Body of pancreas (tissue), 4 donors: Measurements from ENCODE around the gene SCYGR4. TPM values are rescaled to one million over a fixed set of nuclear protein-coding genes. Genes with fewer than 3 reads are reported as not detected.
A peak's percentile ranks its signal among the peaks of the same experiment; 100 is the strongest.

ENCODE experiments used
- ATAC-seq: fragments of 150-250 bp; one replicate; pipeline ENCODE4 v1.9.1; 2016
- DNase-seq, 4 donors: peaks; one replicate each; pipeline ENCODE4 v3.0.0-alpha.2; 2019
- H3K27ac ChIP-seq, 4 donors: fragments of 200-600 bp; sonication (generic); 1 replicate in 3 of 4; 2 replicates in 1 of 4; pipeline versions ENCODE4 v1.5.1 to v1.6.1; 2016 to 2019; ENCODE audit warnings: mild to moderate bottlenecking in 1 of 4, mixed read lengths in 1 of 4, moderate library complexity in 1 of 4
- H3K27me3 ChIP-seq, 2 donors: fragments of 200-600 bp; sonication (generic); one replicate each; pipeline ENCODE4 v1.6.0; 2016; ENCODE audit warnings: mild to moderate bottlenecking in 1 of 2
- H3K36me3 ChIP-seq, 2 donors: fragments of 200-600 bp; sonication (generic); replicated peaks in 1 of 2; 2 replicates each; pipeline ENCODE4 v1.5.1; 2016; ENCODE audit warnings: low read depth in 2 of 2; ENCODE audit not compliant: insufficient read depth in 1 of 2
- H3K4me1 ChIP-seq: fragments of 200-600 bp; sonication (generic); one replicate; pipeline ENCODE4 v1.6.0; 2016
- H3K4me3 ChIP-seq, 2 donors: fragments of 200-600 bp; sonication (generic); 1 replicate in 1 of 2; 2 replicates in 1 of 2; pipeline ENCODE4 v1.5.1; 2016 to 2019
- H3K9me3 ChIP-seq, 3 donors: fragments of 200-600 bp; sonication (generic); 1 replicate in 2 of 3; 2 replicates in 1 of 3; pipeline ENCODE4 v1.5.1; 2016
- POLR2A ChIP-seq, 3 donors: fragments of 450-650 bp; IDR thresholded peaks; one replicate each; pipeline ENCODE4 v1.6.1; 2016; ENCODE audit warnings: antibody characterized with exemption in 3 of 3, mild to moderate bottlenecking in 2 of 3
- WGBS, 2 donors: methylation state at CpG; one replicate each; pipeline ENCODE4 v1.1.5; 2017; 5-methylcytosine and 5-hydroxymethylcytosine counted together
- intact Hi-C: fragments of 100-400 bp; cut with DNase I; formaldehyde crosslinking; loops from one replicate; pipeline ENCODE4 v1.15.1; 2023
- total RNA-seq, 2 donors: library from RNA; depleted of rRNA; stranded (reverse); fragments of >200 nt; gene quantifications; one replicate each; pipeline ENCODE4 v1.1.0, GENCODE V29; 2016
- TF ChIP-seq, protein P1 (sequence below), 7 experiments: fragments of 450-650 bp in 4 of 7; fragments of 200-600 bp in 3 of 7; sonication (generic) in 3 of 7; IDR thresholded peaks; one replicate each; pipeline ENCODE4 v1.5.1; 2016 to 2019; ENCODE audit warnings: antibody characterized with exemption in 7 of 7

The SCYGR4 gene
- total RNA-seq, 2 donors from 2014 or later, result not detected

DNA sequence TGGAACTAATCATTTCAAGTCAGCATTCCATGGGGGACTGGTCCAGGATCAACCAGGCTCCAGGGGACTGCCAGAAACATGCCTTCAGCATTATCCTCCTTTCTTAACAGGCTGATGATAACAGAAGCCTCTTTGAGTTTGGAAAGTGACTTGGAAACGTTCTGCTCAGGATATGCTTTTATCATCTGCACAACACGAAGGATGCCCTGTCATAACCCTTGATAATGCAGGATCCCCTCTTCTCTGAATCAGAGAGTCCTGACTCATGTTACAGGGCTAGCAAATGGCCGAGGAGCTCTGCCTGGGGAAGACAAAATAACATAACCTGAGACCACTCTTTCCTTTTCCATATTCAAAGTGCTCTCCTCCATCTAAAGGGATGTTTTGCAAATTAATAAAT is 9.4 kb upstream of the SCYGR4 start:
- TF ChIP-seq, protein P1, sequence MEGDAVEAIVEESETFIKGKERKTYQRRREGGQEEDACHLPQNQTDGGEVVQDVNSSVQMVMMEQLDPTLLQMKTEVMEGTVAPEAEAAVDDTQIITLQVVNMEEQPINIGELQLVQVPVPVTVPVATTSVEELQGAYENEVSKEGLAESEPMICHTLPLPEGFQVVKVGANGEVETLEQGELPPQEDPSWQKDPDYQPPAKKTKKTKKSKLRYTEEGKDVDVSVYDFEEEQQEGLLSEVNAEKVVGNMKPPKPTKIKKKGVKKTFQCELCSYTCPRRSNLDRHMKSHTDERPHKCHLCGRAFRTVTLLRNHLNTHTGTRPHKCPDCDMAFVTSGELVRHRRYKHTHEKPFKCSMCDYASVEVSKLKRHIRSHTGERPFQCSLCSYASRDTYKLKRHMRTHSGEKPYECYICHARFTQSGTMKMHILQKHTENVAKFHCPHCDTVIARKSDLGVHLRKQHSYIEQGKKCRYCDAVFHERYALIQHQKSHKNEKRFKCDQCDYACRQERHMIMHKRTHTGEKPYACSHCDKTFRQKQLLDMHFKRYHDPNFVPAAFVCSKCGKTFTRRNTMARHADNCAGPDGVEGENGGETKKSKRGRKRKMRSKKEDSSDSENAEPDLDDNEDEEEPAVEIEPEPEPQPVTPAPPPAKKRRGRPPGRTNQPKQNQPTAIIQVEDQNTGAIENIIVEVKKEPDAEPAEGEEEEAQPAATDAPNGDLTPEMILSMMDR (IDR thresholded peaks at IDR 0.05), result no peak
- TF ChIP-seq POLR2A (IDR thresholded peaks at IDR 0.05), result no peak
- H3K27me3 ChIP-seq, result no peaks in the 10 kb centered on the region
- no peak overlapping the region for H3K4me3 ChIP-seq
- ATAC-seq, result no peak
- no peaks in the 10 kb centered on the region for H3K9me3 ChIP-seq
- no peak for DNase-seq
- no peaks in the 10 kb centered on the region for H3K36me3 ChIP-seq
- intact Hi-C loops, result no loop called here
- H3K4me1 ChIP-seq, result no peaks in the 10 kb centered on the region
- WGBS, 2 donors, result 49 to 62% methylated on average over 3 of the region's 3 CpGs
- no peak overlapping the region for H3K27ac ChIP-seq

DNA sequence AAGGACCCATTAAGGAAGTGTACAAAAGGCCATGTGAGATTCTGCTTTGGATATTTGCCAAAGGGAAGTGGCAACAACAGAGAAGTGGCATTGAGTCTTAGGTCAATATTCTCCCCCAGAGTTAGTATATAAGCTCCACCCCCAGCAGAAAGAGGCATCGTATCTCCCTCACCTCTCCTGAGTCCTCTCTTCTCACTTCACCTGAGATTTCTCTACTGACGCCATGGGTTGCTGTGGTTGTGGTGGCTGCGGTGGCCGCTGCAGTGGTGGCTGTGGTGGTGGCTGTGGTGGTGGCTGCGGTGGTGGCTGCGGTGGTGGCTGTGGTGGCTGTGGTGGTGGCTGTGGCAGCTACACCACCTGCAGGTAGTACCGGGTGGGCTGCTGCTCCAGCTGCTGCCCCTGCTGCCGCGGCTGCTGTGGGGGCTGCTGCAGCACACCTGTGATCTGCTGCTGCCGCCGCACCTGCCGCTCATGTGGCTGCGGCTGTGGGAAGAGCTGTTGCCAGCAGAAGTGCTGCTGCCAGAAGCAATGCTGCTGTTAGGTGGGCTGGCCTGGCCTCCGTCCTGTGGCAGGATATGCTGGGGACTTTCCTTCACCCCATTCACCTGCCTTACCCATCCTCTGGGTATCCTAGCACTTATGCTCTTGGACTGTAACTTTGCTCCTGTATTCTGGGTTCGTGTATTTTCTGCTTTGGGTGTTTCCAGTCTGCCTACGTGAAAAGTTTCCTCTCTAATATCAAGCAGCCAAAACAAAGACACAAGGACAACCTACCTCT is 8.5 kb upstream of the SCYGR4 start:
- Histone ChIP-seq H3K9me3 (no peaks in the 10 kb centered on the region), H3K27ac (no peak overlapping the region), H3K36me3 (no peaks in the 10 kb centered on the region), H3K4me3 (no peak overlapping the region), H3K27me3 (no peaks in the 10 kb centered on the region), H3K4me1 (no peaks in the 10 kb centered on the region)
- TF ChIP-seq, protein P1 (IDR thresholded peaks at IDR 0.05), result no peak
- TF ChIP-seq POLR2A (IDR thresholded peaks at IDR 0.05), result no peak
- intact Hi-C loops, result no loop called here
- WGBS, 2 donors, result 56 to 69% methylated on average over 10 to 16 of the region's 16 CpGs
- no peak for ATAC-seq
- peak in 1 of 4 donors; percentile 41 for DNase-seq

DNA sequence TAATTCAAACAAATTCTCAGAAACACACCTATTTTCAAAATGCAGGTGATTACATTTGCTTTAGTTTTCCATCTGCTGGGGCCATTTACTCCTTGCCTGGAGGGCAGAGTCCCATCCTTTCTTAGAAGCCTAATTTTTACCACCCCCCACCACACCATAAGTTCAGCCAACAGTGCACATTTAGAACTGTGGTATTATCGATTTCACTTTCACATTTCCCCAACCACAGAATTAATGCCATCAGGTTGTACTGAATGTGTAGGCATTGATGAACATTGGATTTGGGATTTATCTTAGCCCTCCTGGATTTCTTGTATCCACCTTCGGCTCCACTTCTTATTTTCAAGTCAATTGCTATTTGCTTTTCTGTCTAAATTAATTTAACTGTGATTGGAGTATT is 7.2 kb upstream of the SCYGR4 start:
- no peaks in the 10 kb centered on the region for H3K27me3 ChIP-seq

DNA sequence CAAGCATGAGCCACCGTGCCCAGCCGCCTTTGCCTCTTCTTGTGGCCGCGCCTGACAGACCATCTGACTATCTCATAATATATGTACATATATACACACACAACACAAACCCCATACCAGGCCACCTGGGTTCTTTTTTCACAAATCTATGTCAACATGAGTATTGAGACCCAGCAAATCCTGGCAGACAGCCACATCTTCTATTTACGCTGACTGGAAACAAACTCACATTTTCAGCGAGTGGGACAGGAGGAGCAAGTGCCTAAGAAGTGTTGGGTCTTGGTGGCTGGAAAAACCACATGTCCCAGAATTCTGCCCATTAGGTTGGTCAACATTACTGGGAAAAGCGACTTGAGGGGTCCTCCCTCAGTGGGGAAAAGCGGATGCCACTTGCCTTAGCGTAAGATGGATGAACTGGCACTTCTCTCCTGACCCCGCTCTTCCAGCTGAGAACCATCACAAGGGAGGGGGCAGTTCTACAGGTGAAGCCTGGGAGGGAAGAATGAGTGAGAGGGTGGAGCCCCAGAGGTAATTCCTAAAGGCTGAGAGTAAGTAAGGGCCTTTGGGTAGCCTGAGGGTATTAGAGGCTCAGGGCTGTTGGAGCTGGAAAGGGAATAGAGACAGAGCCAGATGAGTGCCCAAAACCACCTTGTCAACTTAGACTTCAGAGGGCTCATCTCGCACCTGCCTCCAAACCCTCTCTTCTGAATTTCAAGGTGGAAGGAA is 4.6 kb upstream of the SCYGR4 start:
- DNase-seq (no peak), ATAC-seq (no peak)
- no peak overlapping the region for H3K27ac ChIP-seq

More for the DNA sequence above, 7.2 kb upstream of the SCYGR4 start:
- intact Hi-C loops, result no loop called here
- ATAC-seq (no peak), DNase-seq (no peak)
- Histone ChIP-seq H3K36me3 (no peaks in the 10 kb centered on the region), H3K27ac (no peak overlapping the region), H3K9me3 (no peaks in the 10 kb centered on the region), H3K4me3 (no peak overlapping the region), H3K4me1 (no peaks in the 10 kb centered on the region)
- 76% methylated on average over 2 of the region's 2 CpGs for WGBS, 2 donors
- TF ChIP-seq POLR2A (IDR thresholded peaks at IDR 0.05), result no peak
- TF ChIP-seq, protein P1 (IDR thresholded peaks at IDR 0.05), result no peak

More for the DNA sequence above, 4.6 kb upstream of the SCYGR4 start:
- H3K36me3 ChIP-seq, result no peaks in the 10 kb centered on the region
- H3K9me3 ChIP-seq, result no peaks in the 10 kb centered on the region
- H3K27me3 ChIP-seq, result no peaks in the 10 kb centered on the region
- no peak overlapping the region for H3K4me3 ChIP-seq
- no peaks in the 10 kb centered on the region for H3K4me1 ChIP-seq
- WGBS, 2 donors, result 54 to 66% methylated on average over 11 of the region's 11 CpGs
- no peak for TF ChIP-seq POLR2A (IDR thresholded peaks at IDR 0.05)
- TF ChIP-seq, protein P1 (IDR thresholded peaks at IDR 0.05), result no peak
- intact Hi-C loops, result no loop called here
